SK-N-SH (cell line): ENCODE data around the gene FERMT1.

ENCODE experiments used
- EZH2phosphoT487 ChIP-seq: fragments of 200-600 bp; sonication (generic); IDR thresholded peaks from 2 replicates; pipeline ENCODE4 v1.6.1; 2017; ENCODE audit warnings: low read depth, mixed run types, mild to moderate bottlenecking, antibody characterized with exemption, moderate library complexity, borderline replicate concordance
- GABPA ChIP-seq: IDR thresholded peaks from 2 replicates; pipeline ENCODE4 v1.4.0; 2012; ENCODE audit warnings: low read depth, mild to moderate bottlenecking
- POLR2AphosphoS5 ChIP-seq: IDR thresholded peaks from 2 replicates; pipeline ENCODE4 v1.6.1; 2012; ENCODE audit warnings: low read depth, low read length
- RAD21 ChIP-seq: IDR thresholded peaks from 2 replicates; pipeline ENCODE4 v1.6.1; 2012; ENCODE audit warnings: mild to moderate bottlenecking, low read length
- RCOR1 ChIP-seq: fragments of 150-350 bp; IDR thresholded peaks from 2 replicates; pipeline ENCODE4 v1.6.1; 2017; ENCODE audit warnings: antibody characterized with exemption, low read length
- YY1 ChIP-seq: IDR thresholded peaks from 2 replicates; pipeline ENCODE4 v1.4.0; 2012; ENCODE audit warnings: low read depth, mild to moderate bottlenecking
- TF ChIP-seq, protein P1 (sequence below): fragments of 200-600 bp; sonication (generic); IDR thresholded peaks from 2 replicates; pipeline ENCODE4 v1.6.1; 2017; ENCODE audit warnings: antibody characterized with exemption, mild to moderate bottlenecking, moderate library complexity
- TF ChIP-seq, protein P2 (sequence below): IDR thresholded peaks from 2 replicates; pipeline ENCODE4; 2012

DNA sequence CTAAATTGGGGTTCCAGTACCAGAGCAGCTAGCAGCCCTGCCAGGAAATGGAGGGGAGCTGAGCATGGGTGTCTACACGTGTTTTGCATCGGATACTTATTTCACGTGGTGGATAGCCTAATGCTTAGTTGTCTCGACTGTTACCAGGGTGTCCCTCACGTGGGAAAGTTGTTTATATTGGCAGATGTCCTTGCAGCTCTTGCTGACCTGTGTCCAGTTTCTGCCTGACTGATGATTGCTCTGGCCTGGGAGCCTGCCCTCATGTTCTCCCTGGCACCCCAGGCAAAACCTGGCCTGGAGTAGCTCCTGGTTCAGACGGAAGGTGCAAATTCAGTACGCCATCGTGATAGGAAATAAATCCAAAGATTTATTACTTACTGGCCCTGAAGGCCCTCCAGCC lies 11.8 kb upstream of the FERMT1 start:
- no peak for TF ChIP-seq EZH2phosphoT487
- TF ChIP-seq, protein P1, sequence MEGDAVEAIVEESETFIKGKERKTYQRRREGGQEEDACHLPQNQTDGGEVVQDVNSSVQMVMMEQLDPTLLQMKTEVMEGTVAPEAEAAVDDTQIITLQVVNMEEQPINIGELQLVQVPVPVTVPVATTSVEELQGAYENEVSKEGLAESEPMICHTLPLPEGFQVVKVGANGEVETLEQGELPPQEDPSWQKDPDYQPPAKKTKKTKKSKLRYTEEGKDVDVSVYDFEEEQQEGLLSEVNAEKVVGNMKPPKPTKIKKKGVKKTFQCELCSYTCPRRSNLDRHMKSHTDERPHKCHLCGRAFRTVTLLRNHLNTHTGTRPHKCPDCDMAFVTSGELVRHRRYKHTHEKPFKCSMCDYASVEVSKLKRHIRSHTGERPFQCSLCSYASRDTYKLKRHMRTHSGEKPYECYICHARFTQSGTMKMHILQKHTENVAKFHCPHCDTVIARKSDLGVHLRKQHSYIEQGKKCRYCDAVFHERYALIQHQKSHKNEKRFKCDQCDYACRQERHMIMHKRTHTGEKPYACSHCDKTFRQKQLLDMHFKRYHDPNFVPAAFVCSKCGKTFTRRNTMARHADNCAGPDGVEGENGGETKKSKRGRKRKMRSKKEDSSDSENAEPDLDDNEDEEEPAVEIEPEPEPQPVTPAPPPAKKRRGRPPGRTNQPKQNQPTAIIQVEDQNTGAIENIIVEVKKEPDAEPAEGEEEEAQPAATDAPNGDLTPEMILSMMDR: no peak
- TF ChIP-seq POLR2AphosphoS5: no peak
- no peak for TF ChIP-seq RCOR1
- no peak for TF ChIP-seq RAD21
- TF ChIP-seq, protein P2, sequence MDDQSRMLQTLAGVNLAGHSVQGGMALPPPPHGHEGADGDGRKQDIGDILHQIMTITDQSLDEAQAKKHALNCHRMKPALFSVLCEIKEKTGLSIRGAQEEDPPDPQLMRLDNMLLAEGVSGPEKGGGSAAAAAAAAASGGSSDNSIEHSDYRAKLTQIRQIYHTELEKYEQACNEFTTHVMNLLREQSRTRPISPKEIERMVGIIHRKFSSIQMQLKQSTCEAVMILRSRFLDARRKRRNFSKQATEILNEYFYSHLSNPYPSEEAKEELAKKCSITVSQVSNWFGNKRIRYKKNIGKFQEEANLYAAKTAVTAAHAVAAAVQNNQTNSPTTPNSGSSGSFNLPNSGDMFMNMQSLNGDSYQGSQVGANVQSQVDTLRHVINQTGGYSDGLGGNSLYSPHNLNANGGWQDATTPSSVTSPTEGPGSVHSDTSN: no peak
- no peak for TF ChIP-seq GABPA
- TF ChIP-seq YY1: no peak
